Thyroid gland (tissue), 4 donors: ENCODE measurements around the gene BSX.

Experiments used
- POLR2A ChIP-seq, 2 donors: fragments of 450-650 bp; IDR thresholded peaks; one replicate each; pipeline ENCODE4 v1.6.1; 2017; ENCODE audit warnings: antibody characterized with exemption in 2 of 2, mild to moderate bottlenecking in 2 of 2, moderate library complexity in 1 of 2
- TF ChIP-seq, protein P1 (sequence below), 6 experiments: fragments of 200-600 bp in 3 of 6; fragments of 450-650 bp in 3 of 6; sonication (generic) in 3 of 6; IDR thresholded peaks; one replicate each; pipeline ENCODE4 v1.5.1; 2016 to 2019; ENCODE audit warnings: antibody characterized with exemption in 6 of 6, mild to moderate bottlenecking in 2 of 6, inconsistent platforms in 1 of 6, moderate library complexity in 1 of 6

DNA sequence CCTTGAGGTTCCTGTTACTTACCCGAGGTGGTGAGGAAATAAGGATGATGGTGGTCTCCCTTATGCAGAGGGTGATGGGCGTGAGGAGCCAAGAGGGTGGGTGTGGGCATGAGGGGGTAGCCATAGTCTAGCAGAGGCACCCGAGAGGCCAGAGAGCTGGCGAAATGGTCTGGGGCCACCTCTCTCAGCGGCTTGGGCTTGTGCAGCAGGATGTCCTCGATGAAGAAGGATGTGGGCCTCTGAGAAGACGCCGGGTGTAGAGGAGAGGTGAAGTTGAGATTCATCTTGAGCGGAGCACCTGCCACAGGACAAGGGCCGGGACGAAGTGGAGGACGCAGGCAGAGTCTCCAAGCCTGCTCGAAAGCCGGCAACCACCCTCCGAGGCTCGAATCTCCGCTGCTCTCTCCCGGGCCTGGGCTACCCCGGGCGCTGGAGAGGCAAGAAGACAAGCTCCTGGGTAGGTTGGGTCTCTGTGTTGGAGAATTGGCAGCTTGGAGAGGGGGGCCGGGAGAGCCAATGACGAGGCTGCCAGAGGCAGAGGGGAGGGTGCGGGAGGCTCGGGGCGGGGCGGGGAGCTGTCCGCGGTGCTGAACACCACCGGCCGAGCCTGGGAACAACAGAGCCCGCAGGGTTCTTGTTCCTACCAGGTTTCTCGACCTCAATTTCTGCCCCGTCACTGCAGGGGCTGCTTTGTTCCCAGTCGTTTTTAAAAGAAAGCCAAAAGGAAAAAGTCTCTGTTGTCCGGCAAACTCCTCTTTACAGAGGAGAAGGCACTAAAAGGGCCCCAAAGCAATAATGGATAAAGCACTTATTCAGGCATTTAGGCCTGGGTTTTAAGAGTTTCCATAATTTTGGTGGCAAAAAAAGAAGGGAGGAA is at the start of gene BSX:
- TF ChIP-seq, protein P1, sequence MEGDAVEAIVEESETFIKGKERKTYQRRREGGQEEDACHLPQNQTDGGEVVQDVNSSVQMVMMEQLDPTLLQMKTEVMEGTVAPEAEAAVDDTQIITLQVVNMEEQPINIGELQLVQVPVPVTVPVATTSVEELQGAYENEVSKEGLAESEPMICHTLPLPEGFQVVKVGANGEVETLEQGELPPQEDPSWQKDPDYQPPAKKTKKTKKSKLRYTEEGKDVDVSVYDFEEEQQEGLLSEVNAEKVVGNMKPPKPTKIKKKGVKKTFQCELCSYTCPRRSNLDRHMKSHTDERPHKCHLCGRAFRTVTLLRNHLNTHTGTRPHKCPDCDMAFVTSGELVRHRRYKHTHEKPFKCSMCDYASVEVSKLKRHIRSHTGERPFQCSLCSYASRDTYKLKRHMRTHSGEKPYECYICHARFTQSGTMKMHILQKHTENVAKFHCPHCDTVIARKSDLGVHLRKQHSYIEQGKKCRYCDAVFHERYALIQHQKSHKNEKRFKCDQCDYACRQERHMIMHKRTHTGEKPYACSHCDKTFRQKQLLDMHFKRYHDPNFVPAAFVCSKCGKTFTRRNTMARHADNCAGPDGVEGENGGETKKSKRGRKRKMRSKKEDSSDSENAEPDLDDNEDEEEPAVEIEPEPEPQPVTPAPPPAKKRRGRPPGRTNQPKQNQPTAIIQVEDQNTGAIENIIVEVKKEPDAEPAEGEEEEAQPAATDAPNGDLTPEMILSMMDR (IDR thresholded peaks at IDR 0.05) = no peak
- no peak for TF ChIP-seq POLR2A (IDR thresholded peaks at IDR 0.05)
